IPS-NIHi7 (cell line): Measurements from ENCODE around the gene SMARCB1.
A peak's percentile ranks its signal among the peaks of the same experiment; 100 is the strongest.

Source experiments
- DNase-seq: peaks from one replicate; pipeline ENCODE4 v3.0.0; 2012; ENCODE audit warnings: mixed read lengths; ENCODE audit errors: extremely low spot score

Gene SMARCB1

DNA sequence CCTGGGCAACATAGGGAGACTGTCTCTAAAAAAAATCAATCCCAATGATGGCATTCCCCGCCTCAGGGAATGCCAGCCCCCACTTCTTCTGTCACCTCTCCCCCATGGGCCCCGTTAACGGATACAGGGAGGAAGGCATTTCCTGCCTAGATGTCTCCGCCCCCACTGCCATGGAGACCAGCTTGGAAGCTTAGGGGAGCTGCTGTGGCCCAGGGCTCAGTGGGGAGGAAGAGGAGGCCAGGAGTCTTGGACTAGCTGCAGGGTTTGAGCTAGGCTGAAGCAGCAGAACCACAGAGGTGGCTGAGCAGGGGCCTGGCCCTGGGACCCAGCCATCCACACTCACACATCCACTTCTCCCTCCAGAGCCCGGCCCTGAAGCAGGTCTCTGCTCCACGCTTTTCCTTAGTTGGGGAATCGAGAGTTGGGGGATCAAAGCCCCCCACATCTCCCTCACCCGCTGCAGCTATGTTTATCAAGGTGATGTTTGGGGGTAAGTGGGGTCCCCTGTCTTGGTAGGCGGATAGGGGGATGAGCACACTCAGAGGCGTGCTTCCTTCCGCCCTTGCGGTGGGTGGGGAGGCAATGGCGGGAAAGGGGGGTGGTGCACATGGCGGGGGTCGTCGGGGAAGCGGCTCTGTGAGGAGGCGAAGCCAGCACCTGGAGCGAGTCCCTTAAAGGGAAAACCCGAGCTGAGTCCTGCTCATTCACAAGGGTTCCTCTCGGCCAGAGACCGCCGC, 23.8 kb upstream of the SMARCB1 start, which contains the start of gene C22orf15:
Gene C22orf15 (plus strand): TSS at position 149 of the 737 bp plus-strand sequence. CDS start 317 bp downstream, at position 466.
- DNase-seq, result peak; percentile 65

DNA sequence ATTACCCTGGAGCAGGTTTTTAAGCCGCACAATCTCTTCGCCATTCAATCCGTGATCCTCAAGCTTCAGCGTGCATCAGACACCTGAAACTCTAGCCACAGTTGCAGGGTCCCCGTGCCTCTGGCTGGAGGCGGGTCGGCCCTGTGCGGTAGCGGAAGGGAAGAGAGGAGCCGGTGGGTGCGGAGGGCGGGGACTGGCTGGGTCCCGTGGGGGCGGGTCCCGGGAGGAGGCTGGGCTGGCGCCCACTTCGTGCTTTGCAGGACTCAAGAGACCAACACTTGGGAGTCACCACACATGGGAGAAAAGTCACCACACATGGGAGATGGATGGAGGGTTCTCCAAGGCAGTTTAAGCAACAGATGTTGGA, 23.2 kb upstream of the SMARCB1 start:
- peak; percentile 50 for DNase-seq

DNA sequence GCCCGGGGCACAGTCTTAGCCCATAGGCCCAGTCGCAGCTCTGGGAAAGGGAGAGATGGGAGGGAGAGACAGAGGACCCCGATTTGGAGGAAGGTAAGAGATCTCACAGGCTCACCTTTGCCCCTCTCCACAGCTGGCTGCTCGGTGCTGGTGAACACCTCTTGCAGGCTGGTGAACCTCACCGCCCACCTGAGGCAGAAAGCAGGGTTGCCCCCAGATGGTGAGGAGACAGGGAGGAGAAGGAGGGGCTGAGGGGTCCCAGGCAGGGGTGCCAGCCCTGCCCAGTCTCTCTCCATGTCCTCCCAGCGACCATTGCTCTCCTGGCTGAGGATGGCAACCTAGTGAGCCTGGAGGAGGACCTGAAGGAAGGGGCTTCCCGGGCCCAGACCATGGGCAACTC, 22.8 kb upstream of the SMARCB1 start:
- DNase-seq, result no peak

DNA sequence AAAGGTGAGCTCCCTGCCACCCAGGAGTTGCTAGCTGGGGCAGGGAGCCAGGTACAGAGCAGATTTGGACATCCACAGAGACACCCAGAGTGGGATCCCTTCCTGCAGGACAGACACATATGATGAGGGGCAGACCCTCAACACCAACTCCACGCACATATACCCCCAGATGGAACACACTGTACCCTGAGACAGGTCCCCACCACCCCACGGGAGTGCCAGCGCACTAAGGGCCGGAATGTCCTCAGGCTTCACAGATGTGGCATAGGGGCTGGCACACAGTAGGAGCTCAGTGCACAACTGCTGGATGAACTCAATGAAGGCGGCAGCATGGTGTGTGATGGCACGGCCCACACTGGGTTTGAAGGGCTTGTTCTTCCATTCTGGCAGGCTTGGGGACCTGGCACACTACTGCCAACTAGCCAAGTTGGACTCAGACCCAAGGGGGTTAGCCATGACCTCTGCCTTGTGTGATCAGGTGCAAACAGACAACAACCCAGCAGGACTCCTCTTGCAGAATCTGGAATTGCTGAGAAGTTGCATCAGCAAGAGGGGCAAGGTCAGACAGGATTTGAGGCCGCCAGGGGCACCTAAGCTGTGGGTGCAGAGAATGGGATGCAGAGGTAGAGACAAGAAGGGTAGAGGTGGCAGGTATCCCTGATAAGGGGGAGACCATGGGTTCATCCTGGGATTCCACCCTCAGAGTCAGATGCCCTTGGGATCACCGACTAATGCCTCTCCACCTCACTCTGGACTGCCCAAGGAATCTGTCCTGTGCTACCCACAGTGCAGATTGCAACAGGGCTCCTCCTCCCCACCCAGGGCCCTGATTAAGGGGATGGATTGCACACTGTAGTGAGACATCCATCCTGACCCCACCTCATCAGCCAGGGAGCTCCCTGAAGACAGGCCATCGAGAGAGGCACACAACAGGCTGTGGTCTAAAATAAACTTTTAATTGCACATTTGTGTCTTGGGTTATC, 21.6 kb upstream of the SMARCB1 start:
- no peak for DNase-seq

DNA sequence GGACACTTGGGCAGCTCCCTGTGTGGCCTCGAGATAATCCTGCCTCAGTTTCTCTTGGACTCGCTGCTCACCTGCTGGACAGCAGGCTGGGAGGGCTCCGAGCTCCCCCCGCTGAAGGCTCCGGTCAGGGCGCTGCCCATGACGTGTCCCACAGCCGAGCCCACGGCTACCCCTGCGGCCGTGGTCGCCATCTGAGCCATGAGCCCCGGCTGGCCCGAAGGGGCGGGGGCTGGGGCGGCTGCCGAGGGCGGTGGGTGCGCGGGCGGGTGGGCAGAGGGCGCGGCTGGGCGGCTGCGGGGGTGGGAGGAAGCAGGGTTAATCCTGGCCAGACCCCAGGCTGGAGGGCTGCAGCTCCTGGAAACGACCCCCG, 19.5 kb upstream of the SMARCB1 start:
- DNase-seq, result peak; percentile 37

DNA sequence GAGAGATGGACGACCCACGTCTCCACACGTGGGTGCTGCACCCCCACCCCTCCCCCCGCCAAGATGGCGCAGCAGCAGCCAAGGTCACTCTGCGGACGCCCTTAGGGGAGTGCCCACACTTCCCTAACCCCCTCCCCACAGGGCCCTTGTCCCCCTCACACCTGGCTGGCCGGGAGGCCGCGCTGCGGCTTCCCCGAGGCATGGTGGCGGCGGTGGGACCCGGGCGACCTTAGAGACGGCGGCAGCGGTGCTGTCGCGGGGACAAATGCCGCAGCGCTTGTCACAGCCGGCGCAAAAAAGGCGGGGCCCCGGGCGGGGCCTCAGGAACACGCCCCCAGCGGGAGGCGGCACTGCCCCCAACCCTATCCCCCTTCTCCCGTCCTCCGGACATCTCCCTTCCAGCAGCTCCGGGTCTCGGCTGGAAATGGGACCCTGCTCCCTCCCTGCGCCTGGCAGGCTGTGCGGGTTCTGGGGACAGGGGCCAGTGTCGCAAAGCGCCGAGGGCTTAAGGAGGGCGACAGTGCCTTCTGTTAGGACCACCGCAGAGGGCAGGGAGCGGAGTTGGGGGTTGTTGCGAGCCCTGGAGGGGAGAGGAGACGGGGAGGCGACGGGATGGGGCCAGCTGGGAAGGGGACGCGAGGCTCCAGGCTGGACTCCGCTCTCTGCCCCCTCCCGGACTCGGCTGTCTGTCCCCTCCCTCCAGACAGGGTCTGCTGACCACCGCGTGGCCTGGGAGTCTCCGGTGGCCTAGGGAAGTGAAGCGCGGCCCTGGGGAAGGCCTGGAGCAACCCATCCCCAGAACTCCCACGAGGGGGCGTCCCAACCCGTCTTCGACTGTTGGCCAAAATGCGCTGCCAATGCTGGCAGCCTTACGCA, 18.9 kb upstream of the SMARCB1 start, which contains the start of gene CHCHD10:
Gene CHCHD10 (minus strand): TSS at position 300 of the 876 bp plus-strand sequence. CDS start 98 bp downstream, at position 202.
- peak; percentile 81 for DNase-seq

DNA sequence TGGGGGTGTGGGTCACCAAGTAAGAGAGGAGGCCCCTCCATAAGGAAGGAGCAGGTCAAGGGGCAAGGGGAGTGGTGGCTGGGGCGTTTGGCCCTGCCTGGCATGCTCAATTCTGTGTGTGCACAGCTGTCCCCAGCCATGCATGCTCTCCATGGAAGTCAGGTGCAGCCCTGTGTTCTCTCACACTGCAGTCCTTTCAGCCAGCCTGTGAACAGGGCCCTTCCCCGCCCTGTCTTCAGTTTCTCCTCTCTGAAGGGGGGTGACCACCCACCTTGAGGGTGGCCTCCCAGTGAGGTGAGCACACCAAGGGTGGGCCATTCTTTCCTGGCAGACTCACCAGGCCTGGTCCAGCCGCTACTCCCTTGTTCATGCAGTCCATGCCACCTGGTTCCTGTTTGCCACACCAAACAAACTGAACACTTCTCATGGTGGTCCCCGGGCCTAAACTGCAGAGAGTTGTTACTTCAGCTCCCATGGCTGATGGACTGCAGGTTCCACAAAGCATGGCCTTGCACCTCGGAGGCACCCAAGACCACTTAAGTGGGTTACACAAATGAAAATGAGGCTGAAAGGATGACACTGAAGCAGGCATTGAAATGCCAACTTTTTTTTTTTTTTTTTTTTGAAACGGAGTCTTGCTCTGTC, 17.3 kb upstream of the SMARCB1 start:
- DNase-seq, result no peak

DNA sequence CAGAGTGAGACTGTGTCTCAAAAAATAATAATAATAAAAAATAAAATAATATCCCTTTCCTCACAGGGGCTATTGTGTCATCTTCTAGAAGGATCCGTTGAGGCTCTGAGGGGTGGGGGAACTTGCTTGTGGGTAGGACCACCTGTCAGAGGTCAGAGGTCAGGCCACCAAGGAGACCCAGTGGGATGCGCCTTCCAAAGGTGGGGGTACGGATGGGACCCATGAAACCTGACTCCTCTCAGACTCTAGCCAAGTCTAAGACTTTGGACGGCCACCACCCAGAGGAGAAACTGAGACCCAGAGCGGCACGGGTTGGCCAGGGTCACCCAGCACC, 14.5 kb upstream of the SMARCB1 start:
- no peak for DNase-seq

DNA sequence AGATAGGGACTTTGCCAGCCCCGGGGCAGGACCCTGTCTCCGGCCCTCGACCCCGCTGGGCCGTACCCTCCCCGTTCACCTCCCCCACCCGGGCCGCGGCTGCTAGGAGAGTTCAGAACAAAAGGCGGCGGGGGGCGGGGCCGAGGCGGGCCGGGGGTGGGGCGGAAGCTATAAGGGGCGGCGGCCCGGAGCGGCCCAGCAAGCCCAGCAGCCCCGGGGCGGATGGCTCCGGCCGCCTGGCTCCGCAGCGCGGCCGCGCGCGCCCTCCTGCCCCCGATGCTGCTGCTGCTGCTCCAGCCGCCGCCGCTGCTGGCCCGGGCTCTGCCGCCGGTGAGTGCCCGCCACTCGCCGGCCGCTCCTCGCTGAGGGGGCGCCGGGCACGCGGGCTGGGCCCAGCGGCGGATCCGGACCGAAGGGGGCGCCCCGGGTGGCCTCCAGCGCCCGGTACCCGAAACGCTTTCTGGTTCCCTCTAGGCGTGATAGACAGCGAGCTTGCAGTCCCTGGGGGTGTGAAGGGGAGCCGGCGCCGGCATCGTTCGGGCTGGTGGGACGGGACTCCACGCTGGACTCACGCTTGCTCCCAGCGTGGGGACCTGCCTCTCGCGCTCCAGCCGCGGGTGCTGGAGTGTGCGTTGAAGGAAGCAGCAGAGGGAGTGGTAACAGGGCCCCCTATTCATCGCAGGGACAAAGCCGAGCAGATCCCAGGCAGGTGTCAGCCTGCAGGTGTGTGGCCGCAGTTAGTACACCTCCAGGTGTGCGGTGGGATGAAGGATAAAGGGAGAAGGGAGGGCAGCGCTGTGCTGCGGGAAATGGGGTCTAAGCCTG, 13.9 kb upstream of the SMARCB1 start, which contains the start of gene MMP11:
Gene MMP11 (plus strand): TSS at position 201 of the 825 bp plus-strand sequence. CDS start 22 bp downstream, at position 223.
- DNase-seq, result peak; percentile 81

DNA sequence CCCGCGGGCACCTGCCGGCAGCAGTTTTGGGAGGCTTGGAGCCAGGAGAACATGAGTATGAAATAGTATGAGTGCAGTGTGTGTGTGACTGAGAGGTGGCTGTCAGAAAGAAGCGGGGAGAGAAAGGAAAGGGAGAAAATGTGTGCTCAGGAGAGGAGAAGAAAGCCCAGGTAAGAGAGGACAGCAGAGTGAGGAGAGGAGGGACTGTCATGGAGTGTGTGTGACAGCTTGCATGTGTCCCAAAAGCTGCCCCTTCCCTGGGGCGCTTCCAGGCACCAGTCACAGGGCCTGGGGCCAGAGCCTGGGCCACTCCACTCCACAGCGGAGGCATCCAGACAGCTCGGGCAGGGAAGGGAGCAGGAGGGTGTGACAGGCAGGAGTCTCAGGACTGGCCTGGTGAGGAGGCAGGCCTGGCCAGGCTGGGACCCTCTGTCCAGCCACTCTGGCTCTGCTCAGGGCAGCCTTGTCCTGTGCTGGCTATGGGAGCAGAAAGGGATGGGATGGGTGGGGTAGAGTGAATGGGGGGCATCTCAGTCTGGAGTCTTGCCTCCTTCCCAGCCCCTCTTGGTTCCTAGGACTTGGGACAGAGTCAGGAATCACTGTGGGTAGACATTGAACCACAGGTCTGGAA, 13.2 kb upstream of the SMARCB1 start:
- no peak for DNase-seq

DNA sequence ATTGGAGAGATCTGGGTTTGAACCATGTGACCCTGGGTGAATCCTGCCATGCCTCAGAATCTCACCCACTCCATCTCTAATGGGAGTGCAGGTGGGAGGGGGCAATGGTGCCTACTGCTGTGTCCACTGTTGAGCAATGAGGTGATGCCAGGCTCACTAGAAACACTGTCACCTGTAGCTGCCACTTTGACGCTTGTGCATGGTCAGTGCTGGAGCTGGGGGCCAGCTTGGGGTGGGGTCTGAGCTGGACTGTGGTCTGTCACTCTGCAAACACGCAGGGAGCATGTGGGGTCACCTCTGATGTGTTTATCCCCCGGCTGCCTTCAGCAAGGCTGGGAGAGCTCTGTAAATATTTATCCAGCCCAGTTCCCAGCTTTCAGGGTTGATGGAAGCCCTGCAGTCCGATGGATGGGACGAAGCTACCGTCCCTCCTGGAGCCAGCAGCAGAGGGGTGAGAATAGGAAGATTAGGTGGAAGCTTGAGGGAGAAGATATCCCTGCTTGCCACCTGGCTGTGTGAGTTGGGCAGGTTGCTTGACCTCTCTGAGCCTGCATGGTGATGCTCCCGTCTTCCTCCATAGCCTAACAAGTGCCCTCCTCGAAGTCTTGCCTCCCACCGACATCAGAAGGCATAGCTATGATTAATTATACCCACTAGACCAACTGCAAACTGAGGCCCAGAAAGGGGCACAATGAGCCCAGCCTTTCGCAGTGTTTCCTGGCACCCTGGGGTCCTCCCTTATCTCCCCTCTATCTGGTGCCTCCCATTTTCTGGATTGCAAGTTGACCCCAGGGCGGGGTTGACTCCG, 12.4 kb upstream of the SMARCB1 start:
- DNase-seq, result no peak

DNA sequence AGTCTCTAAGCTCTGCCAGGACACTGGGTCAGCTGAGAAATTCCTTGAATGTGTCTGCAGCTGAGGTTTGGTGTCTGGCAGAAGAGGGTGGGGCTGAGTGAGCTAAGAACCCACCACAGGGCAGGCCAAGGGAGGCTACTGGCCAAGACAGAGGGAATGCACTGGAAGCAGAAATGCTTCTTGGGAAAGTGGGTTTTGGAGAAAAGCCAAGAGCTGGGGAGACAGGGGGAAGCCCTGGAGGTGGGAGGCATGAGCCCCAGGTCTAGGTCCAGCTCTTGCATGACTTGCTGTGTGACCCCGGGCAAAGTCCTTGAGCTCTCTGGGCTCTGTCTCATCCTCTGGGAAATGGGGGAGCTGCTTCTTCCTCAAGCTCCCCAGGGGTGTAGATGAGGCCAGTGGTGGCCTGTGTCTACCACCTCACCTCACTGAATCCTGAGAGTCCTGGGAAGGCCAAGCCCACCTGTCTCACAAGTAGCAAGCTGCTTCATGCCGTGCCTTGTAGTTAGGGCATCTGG, 11.8 kb upstream of the SMARCB1 start:
- DNase-seq, result no peak

DNA sequence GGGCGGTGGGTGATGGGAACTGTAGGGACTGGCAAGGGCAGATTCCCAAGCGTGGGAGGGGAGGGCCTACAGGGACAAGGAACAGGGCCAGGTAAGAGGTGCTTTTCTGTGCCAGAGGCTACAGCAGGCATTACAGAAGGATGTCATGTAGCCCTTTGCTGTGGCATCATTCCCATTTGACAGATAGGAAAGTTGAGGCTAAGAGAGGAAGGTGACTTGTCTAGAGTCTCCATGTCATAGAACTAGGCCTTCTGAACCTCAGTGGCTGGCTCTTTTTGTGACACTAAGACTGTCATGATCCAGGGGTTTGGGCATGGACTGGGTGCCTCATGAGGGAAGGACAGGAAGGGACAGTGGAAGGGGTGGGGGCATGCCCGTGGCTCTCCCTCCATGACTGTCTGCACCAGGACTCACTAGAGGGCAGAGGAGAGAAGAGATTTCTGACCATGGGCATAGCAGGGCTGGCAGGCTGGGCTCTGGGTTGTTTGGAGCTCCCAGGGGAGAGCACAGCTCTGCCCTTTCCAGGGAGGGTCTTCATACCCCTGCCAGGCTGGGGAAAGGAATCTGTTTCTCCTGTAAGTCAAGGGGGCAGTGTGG, 10.9 kb upstream of the SMARCB1 start:
- no peak for DNase-seq

DNA sequence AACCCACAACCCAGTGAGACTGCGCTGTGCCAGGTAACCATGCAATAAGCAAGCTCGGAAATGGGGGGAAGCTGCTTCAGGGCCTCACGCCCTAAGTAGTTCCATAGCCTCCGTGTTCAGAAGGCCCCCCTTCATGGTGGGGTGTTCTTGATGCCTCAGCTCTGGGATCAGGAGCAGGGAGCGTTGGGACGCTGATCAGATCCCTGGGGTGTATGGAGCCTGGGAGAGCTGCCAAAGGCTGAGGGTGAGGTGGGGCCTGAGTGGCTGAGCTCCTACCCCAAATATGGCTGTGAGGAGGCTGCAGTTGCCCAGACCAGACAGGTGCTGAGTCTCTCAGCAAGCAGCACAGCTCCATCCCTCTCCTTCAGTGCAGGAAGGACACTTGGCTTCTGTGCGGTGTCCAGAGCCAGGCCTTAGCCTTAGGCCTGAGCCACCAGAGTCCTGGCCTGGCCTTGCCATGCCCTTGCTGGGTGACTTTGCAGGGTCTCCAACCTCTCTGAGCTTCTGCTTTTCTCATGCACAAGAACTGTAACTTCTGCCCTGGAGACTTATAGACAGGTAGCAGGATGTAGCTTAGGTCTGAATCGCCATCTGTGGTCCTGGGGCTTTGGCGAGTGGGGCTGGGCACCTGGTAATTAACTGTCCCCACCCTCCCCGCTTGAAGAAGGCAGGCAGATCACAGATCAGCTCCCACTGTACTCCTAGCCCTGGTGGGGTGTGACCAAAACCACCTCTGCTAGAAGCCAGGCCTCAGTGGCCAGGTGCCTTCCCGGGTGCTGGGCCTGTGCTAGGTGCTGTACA, 8.8 kb upstream of the SMARCB1 start:
- DNase-seq, result no peak

DNA sequence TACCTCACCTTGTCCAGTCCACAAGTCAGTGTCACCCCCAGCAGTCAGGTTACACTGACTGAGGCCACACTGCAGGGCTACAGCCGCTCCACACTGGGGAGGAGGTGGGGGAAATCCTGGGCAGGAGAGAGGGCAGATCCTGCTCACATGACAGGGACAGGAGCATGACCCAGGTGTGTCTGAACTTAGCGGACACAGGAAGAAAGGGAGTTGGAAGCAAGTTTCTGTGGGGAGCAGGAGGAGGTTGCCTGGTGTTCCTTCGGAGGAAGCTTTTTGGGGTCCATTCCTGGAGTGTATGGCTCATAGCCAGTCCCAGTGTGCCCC, 8.2 kb upstream of the SMARCB1 start:
- DNase-seq, result no peak

DNA sequence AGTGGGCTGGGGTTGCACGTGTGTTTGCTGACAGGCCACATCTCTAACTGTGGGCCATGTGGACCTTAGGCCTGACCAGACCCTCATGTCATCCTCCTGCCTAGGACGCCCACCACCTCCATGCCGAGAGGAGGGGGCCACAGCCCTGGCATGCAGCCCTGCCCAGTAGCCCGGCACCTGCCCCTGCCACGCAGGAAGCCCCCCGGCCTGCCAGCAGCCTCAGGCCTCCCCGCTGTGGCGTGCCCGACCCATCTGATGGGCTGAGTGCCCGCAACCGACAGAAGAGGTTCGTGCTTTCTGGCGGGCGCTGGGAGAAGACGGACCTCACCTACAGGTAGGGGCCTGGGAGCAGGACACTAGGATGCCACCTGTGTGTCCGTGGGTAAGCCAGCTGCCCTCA, 7.7 kb upstream of the SMARCB1 start:
- DNase-seq, result no peak

DNA sequence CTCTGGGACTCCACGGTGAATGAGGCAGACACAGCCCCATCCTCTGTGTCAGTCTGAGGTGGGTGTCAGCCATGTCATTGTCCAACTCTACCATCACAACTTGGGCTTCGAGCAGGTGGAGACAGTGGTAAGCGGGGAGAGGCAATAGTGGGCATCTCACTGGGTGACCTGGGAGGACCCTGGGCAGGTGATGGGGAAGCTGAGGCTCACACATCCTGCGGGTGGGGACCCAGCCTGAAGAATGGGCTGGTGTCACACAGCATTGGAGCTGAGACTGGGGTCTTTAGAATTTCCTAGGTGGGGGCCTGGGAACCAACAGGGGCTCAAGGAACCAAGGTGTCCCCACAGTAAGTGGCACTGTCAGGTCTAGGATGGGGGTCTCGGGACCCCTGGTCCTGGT, 7.0 kb upstream of the SMARCB1 start:
- no peak for DNase-seq
